Urinary bladder (tissue), 4 donors: Measurements from ENCODE around the gene RAD54L. TPM values are rescaled to one million over a fixed set of nuclear protein-coding genes. Genes with fewer than 3 reads are reported as not detected.

Experiments used
- DNase-seq: peaks from one replicate; pipeline ENCODE4 v3.0.0-alpha.2; 2015; ENCODE audit errors: extremely low spot score
- H3K27ac ChIP-seq: one replicate; pipeline ENCODE4 v1.5.1; 2013; ENCODE audit warnings: low read depth, mild to moderate bottlenecking, moderate library complexity
- H3K36me3 ChIP-seq: one replicate; pipeline ENCODE4 v1.6.1; 2013; ENCODE audit warnings: mild to moderate bottlenecking, moderate library complexity; ENCODE audit not compliant: insufficient read depth
- H3K4me1 ChIP-seq: one replicate; pipeline ENCODE4 v1.6.1; 2013; ENCODE audit warnings: mild to moderate bottlenecking, moderate library complexity; ENCODE audit not compliant: insufficient read depth
- H3K4me3 ChIP-seq: one replicate; pipeline ENCODE4 v1.5.1; 2013; ENCODE audit warnings: low read depth, low read length
- WGBS: extraction: QIAGEN DNeasy Blood & Tissue Kit; methylation state at CpG from one replicate; pipeline ENCODE4 v1.1.7; 2013; 5-methylcytosine and 5-hydroxymethylcytosine counted together
- polyA plus RNA-seq: library from polyadenylated mRNA; stranded (reverse); fragments of 200-250 nt; gene quantifications from one replicate; pipeline ENCODE4 v1.2.3, GENCODE V29; 2013
- total RNA-seq: library from RNA; depleted of rRNA; stranded (reverse); fragments of >200 nt; gene quantifications from one replicate; pipeline ENCODE4 v1.2.3, GENCODE V29; 2014
- donor health status: healthy with polysubstance abuse.
- donor health status: healthy.

The RAD54L gene
- total and polyA plus RNA-seq, 2 donors: 0.38 to 2.6 TPM

DNA sequence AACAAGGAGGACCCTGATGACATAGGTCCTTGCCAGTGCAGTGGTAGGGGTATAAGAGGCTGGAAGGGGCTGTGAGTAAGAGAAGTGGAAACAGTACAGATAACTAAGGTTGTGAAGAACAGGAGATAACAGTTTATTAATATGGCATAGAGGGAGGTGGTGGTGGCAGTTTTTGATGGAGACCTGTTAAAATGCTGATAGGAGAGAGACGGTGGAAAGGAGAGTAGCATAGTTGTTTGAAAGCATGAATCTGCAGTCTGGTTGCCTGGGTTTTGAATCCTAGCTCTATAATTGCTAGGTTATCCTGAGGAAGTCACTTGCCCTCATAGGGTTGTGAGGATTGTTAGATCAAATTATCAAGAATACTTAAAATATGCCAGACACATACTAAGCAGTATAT is 36.5 kb downstream of the RAD54L start:
- H3K36me3 ChIP-seq: peaks cover 3% of the 10 kb centered on the region
- no peak overlapping the region for H3K4me3 ChIP-seq
- 70% methylated on average over 1 of the region's 1 CpG for WGBS
- no peak for DNase-seq
- H3K4me1 ChIP-seq: peaks cover 2% of the 10 kb centered on the region
- H3K27ac ChIP-seq: no peak overlapping the region

DNA sequence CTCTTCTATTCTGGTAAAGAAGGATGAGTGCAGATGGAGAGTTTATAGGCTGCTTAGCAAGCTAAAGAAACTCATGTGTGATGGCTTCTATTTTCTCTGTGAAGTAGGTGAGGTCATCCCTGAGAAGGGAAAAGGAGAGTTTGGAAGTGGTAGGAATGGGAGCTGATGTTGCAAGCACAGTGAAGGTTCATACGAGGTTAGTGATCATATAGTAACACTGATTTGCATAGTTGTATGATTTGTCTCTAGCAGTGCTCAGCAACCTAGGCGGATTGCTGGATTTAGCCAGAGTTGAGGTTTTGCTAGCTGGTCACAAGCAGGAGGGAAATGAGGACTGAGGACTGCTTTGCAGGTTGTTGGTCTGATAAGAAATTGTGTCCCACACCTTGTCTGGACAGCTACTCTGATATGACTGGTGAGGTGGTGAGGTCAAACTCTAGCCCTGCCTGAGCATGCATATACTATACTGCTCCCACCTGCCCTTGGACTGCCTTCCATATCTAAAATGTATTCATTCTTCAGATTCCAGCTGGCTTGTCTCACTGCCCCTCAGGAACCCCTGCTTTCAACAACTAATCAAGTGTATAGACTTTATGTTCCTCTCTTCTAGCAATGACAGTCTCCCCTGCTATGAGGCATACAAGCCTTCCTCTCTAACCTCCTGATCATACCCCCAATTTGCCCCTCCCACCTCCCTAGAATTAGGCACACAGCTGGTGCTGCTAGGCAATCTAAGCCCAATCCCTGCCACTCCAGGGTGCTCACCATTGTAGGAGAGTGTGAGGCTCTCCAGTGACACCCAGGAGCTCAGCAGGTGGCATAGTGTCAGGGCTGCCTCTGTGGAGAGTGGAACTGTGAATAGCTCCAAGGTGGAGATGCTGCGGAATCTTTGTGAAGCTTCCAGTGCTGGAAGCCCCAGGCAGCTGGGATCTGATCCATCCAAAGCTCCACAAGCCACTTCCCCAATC is 37.3 kb downstream of the RAD54L start:
- Histone ChIP-seq H3K4me3 (no peak overlapping the region), H3K36me3 (peaks cover under 1% of the 10 kb centered on the region), H3K4me1 (peaks cover 2% of the 10 kb centered on the region), H3K27ac (no peak overlapping the region)
- DNase-seq: no peak
- 86% methylated on average over 3 of the region's 3 CpGs for WGBS

DNA sequence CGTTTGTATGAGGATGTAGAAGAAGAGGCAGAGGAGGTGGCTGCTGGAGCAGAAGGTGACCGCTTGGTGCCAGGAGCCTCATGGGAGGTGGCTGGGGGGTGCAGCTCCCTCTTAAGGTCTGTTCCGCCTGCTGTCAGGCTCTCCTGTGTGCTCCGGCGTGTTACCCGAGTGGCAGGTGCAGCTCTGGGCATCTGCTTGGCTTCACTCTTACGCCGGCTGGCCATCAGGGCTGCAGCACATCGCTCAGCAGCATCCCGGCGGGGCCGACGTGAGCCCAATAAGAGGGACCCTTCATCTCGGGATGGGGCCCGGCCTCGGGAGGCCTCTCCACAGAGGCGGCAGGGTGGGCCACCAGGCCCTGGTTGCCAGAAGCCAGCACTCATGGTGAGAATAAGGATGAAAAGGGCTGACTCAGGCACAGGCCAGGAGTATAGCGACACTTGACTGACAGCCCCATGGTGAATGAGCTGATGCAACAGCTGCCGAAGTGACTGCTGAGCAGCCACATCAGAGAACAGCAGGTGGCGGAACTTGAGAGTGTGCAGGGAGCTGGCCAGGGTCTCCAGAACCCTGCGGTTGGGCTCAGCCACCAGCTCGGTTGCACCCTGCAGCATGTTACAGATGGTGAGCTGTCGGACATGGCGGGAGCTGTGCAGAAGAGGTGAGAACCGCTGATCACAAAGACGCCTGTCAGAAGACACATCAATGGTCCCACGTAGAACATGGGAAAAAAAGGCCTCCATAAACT is 38.3 kb downstream of the RAD54L start:
- no peak overlapping the region for H3K27ac ChIP-seq
- no peak overlapping the region for H3K4me3 ChIP-seq
- no peak for DNase-seq
- peaks cover 2% of the 10 kb centered on the region for H3K4me1 ChIP-seq
- 89% methylated on average over 27 of the region's 27 CpGs for WGBS
- no peaks in the 10 kb centered on the region for H3K36me3 ChIP-seq

DNA sequence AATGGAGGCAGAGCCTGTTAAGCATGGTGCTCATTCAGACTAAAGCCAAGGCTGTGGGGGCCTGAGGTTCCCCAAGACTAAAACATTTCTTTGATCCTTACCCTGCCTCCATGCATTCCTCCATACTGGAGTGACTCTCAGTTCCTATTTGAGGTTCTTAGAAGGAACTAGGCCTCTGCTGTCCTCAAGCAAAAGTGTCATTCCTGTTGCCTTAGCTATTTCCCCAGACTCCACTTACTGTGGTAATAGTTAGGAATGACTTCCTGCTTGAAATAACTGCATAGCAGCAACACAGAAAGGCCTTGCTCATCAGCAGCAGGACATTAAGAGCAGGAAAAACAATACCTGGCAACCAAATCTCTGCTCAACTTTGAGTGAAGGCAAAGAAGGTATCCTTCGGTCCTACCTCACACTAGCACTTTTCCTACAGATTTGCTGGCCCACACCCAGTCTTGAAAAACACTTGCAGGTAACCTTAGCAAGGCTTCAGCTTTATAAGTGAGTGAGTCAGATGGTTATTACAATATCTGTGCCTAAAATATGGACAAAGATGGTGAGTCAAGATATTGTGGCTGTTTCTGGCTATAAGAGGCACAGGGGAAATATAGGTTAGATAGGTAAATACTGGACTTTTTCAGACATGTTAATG is 41.0 kb downstream of the RAD54L start:
- H3K4me1 ChIP-seq: peaks cover 2% of the 10 kb centered on the region
- H3K27ac ChIP-seq: no peak overlapping the region
- no peak overlapping the region for H3K4me3 ChIP-seq
- 84% methylated on average over 1 of the region's 1 CpG for WGBS
- no peak for DNase-seq
- H3K36me3 ChIP-seq: no peaks in the 10 kb centered on the region

DNA sequence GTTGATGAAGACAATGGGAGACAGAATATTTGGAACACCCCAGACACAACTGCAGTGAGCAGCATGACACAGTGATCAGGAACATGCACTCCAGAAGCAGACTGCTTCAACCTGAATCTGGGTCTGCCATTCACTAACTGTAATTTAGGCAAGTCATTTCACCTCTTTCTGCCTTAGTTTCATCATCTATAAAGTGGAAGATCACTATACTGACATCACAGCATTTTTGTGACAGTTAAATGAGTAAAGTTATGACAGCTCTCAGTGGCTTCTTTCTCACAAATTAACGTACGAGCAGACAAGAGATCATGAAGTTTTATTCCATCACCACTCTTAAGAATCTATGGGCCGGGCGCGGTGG is 41.6 kb downstream of the RAD54L start:
- peaks cover 2% of the 10 kb centered on the region for H3K4me1 ChIP-seq
- H3K36me3 ChIP-seq: no peaks in the 10 kb centered on the region
- WGBS: 96% methylated on average over 5 of the region's 5 CpGs
- H3K4me3 ChIP-seq: no peak overlapping the region
- DNase-seq: no peak
- no peak overlapping the region for H3K27ac ChIP-seq

DNA sequence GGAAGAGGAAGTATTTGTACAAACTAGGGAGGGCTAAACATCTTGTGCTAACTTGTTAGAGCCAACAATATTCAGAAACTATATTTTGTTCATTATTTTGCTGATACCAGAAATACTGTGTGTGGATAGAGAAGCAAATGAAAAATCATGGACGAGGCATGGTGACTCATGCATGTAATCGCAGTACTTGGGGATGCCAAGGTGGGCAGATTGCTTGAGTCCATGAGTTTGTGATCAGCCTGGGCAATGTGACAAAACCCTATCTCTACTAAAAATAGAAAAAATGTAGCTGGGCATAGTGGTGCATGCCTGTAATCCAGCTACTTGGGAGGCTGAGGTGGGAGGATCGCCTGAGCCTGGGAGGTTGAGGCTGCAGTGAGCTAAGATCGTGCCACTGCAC is 42.4 kb downstream of the RAD54L start:
- no peak overlapping the region for H3K27ac ChIP-seq
- peaks cover 2% of the 10 kb centered on the region for H3K4me1 ChIP-seq
- no peak for DNase-seq
- no peaks in the 10 kb centered on the region for H3K36me3 ChIP-seq
- 95% methylated on average over 4 of the region's 4 CpGs for WGBS
- H3K4me3 ChIP-seq: no peak overlapping the region

DNA sequence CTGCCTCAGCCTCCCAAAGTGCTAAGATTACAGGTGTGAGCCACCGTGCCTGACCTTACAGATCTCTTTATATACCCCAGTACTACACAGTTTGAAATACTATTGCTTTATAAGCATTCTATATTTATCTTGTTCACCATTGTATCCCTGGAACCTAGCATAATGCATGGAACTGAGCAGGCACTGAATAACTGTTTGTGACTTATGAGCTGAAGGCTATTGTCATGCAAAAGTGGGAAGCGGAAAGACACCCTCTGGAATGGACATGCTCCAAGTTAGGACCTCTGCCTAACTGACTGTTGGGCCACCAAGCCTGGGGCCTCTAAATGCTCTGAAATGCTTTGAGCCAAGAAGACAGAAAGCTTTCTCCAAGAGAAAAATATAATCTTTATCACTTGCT is 47.7 kb downstream of the RAD54L start:
- Histone ChIP-seq H3K36me3 (peaks cover 2% of the 10 kb centered on the region), H3K4me3 (no peak overlapping the region), H3K4me1 (no peaks in the 10 kb centered on the region), H3K27ac (no peak overlapping the region)
- 93% methylated on average over 2 of the region's 2 CpGs for WGBS
- DNase-seq: no peak

DNA sequence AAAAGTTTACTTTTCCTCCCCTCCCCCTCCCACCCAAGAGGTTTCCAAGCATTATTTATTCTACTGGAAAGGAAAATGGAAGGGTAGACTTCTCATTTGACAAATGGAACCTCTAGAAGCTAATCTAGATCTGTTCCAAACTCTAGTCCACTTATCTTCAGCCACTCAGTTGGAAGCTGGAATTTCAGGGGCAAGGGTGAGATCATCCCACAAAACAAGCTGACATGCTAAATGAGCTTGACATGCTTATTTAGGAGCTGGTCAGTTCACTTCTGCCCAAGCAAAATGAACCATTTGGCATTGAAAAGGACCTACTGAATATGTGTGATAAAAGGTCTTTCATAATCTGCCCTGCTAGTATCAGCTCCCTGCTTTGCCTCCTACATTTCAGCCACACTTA is 50.8 kb downstream of the RAD54L start:
- no peak for DNase-seq
- Histone ChIP-seq H3K4me3 (no peak overlapping the region), H3K36me3 (peaks cover 2% of the 10 kb centered on the region), H3K27ac (no peak overlapping the region), H3K4me1 (no peaks in the 10 kb centered on the region)

DNA sequence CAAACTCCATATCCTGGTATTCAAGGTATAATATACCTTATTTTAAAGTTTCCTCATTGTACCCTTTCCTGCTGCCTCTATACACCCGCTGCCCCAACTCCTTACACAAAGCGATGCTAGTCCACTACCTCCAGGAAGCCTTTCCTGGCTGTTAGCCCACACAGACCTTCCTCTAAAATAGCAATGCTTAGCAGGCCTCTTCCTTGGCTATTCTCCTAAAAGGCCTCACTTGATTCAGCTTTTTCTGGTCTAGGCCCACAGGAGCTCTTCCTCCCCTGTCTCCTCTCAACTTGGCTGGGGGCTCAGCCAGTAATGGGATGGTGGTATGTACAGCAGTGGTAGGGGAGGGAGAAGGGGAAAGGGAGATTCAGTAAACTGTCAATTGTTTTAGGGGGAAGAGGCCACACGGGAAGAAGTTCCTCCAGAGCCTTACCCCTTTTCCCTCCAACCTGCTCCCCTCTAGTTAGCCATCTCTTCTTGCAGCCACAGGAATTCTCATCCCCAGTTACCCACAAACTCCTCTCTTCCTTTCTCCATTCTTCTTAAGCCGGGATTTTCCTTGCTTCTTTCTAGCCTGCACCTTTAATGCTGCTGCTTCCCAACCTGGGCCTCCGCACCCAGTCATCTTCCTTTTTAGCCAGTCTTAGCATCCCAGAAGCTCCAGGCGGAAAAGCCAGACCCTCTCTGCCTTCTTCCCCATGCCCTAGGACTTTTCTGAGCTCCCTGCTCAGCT is 53.3 kb downstream of the RAD54L start:
- H3K4me1 ChIP-seq: peaks cover 3% of the 10 kb centered on the region
- peak overlapping the region; percentile 98 for H3K27ac ChIP-seq
- 25% methylated on average over 6 of the region's 6 CpGs for WGBS
- no peaks in the 10 kb centered on the region for H3K36me3 ChIP-seq
- no peak for DNase-seq
- peak overlapping the region; percentile 94 for H3K4me3 ChIP-seq

DNA sequence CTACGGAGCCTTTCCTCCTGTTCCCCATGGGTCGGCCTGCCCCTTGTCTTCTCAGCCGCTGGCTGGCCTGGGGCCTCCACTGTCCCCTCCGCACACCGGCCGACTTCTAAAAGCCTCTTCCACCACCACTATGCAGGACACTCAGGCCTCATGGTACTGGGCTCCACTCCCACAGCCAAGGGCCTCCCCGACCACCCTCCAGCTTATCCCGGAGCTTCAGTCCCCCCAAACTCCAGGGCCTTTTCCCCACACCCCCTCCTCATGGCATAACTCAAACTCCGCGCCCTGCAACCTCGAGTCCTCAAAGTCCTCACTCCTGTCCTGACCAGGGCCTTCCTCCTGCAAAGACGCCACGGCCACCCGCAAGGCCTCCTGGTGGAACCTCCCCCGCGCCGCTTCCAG is 53.8 kb downstream of the RAD54L start:
- Histone ChIP-seq H3K27ac (peak overlapping the region; percentile 98), H3K4me3 (peak overlapping the region; percentile 94), H3K36me3 (no peaks in the 10 kb centered on the region), H3K4me1 (peaks cover 3% of the 10 kb centered on the region)
- DNase-seq: no peak
- 3% methylated on average over 17 of the region's 17 CpGs for WGBS

DNA sequence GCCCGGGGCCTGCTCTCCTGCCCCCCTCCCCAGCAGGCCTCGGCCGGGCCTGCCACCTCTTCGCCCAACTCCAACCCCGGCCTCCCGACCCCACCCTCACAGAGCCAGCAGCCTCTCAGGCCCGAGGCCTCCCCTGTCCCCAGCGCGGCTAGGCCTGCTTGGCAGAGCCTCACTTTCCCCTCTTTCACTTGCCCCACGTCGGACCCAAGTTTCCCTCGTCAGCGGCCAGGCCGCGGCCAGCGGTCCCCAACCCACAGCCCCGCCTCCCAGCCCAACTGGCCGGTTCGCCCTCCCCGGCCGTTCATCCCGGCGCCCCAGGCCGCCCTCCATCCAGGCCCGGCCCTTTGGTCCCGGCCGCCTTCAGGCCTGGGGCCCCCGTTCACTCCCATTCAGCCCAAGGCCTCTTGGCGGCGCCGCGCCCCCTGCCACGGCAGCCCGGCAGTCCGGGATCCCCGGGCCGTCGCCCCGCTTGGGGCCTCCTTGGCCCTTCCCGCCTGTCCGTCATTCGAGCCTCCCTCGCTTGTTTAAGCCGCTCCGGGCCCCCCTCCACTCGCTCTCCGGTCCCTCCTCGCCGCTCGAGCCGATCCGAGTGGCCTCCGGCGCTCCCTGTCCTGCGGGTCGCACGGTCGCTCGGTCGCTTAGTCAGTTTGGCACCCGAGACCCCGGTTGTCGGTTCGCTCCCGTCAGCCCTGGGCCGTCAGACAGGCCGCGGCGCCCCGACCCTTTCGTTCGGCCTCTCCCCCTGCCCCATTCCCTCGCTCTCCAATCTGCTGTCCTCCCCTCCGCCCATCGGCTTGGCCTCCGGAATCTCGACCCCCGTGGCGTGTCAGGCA is 54.5 kb downstream of the RAD54L start:
- H3K4me1 ChIP-seq: peaks cover 3% of the 10 kb centered on the region
- WGBS: under 1% methylated on average over 79 of the region's 79 CpGs
- DNase-seq: no peak

DNA sequence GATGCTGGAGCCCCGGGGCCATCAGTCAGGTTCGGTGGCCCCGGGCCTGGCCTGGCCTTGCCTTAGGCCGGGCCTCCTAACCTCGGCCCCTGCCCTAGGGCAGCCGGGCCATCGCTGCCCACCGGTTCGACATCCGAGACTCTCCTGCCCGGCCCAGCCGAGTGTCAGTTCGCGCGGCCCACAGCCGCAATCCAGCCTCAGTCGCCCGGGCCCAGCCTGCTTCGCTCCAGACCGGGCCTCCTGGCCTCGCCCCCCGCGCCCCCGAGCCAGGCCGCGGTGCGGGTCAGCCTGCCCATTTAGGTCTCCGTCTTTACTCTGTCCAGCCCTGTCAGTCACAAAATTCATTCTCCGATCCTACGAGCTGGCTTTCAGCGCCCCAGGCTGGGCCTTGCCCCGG is 55.1 kb downstream of the RAD54L start:
- no peak for DNase-seq
- Histone ChIP-seq H3K27ac (peak overlapping the region; percentile 98), H3K4me1 (peaks cover 3% of the 10 kb centered on the region), H3K36me3 (no peaks in the 10 kb centered on the region), H3K4me3 (peak overlapping the region; percentile 94)
- WGBS: under 1% methylated on average over 32 of the region's 32 CpGs

More for the DNA sequence above, 54.5 kb downstream of the RAD54L start:
- Histone ChIP-seq H3K36me3 (no peaks in the 10 kb centered on the region), H3K4me3 (peak overlapping the region; percentile 94), H3K27ac (peak overlapping the region; percentile 98)
